Epithelial cell of esophagus (primary cell): ENCODE results near the gene ZNF319.

ENCODE experiments used
- DNase-seq: peaks from one replicate; pipeline ENCODE4 v3.0.0; 2010; ENCODE audit warnings: low read depth
- H3K4me3 ChIP-seq: 2 replicates; pipeline ENCODE4 v1.5.1; 2011; ENCODE audit warnings: mild to moderate bottlenecking, low read length, control low read depth
- TF ChIP-seq, protein P1 (sequence below): IDR thresholded peaks from 2 replicates; pipeline ENCODE4 v1.5.1; 2011; ENCODE audit warnings: low read depth, mild to moderate bottlenecking, low read length, control low read depth, inconsistent platforms; ENCODE audit not compliant: insufficient read depth; ENCODE audit errors: missing control alignments

The ZNF319 gene

GRCh38 chr16:58026139-58026704 is 25.8 kb upstream of the ZNF319 start:
- peak; percentile 44 for DNase-seq
- H3K4me3 ChIP-seq: peak overlapping the region; percentile 50
- TF ChIP-seq, protein P1, sequence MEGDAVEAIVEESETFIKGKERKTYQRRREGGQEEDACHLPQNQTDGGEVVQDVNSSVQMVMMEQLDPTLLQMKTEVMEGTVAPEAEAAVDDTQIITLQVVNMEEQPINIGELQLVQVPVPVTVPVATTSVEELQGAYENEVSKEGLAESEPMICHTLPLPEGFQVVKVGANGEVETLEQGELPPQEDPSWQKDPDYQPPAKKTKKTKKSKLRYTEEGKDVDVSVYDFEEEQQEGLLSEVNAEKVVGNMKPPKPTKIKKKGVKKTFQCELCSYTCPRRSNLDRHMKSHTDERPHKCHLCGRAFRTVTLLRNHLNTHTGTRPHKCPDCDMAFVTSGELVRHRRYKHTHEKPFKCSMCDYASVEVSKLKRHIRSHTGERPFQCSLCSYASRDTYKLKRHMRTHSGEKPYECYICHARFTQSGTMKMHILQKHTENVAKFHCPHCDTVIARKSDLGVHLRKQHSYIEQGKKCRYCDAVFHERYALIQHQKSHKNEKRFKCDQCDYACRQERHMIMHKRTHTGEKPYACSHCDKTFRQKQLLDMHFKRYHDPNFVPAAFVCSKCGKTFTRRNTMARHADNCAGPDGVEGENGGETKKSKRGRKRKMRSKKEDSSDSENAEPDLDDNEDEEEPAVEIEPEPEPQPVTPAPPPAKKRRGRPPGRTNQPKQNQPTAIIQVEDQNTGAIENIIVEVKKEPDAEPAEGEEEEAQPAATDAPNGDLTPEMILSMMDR: no peak

GRCh38 chr16:58025351-58026138 is 25.1 kb upstream of the ZNF319 start, which contains the start of gene MMP15:
Gene MMP15 (plus strand): TSS chr16:58025754. CDS start chr16:58026351, 597 bp downstream.
- TF ChIP-seq, protein P1: no peak
- H3K4me3 ChIP-seq: peak within 1 kb of the TSS; percentile 50
- peak; percentile 84 for DNase-seq

- H3K4me3 ChIP-seq: peak overlapping the region; percentile 50
- no peak for DNase-seq
- TF ChIP-seq, protein P1: no peak
Measured at GRCh38 chr16:58024486-58025350, 24.2 kb upstream of the ZNF319 start.

DNA sequence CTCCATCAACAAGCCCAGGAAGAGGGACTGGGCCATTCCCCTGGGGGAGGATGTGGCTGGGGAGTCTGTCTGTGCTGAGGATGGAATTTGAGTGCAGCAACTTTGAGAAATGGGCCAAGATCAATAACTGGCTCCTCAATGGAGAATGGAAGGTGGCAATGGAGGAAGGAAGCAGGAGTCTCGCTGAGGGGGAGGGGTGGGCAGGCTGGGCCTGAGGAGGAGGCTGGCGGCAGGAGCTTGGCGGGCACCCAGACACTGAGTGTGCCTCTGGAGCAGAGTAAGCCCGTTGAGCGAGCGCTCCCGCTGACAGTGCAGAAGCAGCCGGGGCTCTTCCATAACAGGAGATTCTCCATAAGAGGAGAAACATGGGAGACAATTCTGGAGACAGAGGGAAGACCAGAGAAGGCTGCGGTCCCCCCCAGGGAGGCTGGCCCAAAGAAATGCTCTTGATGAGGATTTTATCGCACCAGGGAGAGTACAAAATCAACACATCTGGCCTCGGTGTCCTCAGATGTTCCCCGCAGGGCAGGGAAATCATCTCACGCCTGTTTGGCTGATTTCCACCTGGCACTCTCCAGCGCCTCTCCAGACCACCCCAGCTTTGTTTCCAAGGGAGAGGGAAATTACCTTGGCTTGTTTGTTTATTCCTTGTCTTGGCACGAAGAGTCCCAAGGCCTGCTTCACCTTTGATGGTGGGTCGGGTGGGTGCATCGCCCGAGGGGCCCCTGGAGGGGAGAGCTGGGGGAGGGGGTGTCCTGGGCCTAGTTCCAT is 22.3 kb upstream of the ZNF319 start:
- TF ChIP-seq, protein P1: no peak
- peak; percentile 75 for DNase-seq
- H3K4me3 ChIP-seq: no peak overlapping the region

GRCh38 chr16:58021661-58022551 is 21.4 kb upstream of the ZNF319 start:
- peak; percentile 62 for DNase-seq
- TF ChIP-seq, protein P1: no peak
- H3K4me3 ChIP-seq: no peak overlapping the region
